GM19023 (cell line): Measurements from ENCODE around the gene DNAH11.

Experiments
- ATAC-seq: cut with Tn5 transposase; IDR thresholded peaks from one replicate; pipeline ENCODE4 v1.9.1; 2021; ENCODE audit warnings: mild to moderate bottlenecking, moderate library complexity; ENCODE audit not compliant: unreplicated experiment

The DNAH11 gene

DNA sequence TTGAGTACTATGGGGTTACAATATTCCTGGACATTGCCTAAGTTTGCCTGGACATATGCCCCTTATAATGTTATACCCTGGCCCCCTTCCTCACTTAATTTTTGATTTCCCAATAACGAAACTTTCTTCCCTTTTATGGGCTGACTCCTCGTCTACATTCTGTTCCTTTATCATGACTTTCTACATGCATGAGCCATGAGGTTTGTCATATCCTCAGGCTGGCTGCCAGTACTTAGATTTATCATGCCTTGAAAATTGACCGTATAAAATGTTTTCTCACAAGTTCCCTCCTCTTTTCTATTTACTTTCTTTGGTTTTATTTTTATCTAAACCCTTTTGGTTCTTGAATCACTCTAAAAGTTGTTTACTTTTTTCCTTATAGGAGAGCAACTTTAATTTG is 4.7 kb downstream of the DNAH11 start:
- ATAC-seq: no peak

- no peak for ATAC-seq
These were observed 5.7 kb downstream of the DNAH11 start for GRCh38 chr7:21548491-21548890.

- no peak for ATAC-seq
These were observed 7.2 kb downstream of the DNAH11 start for GRCh38 chr7:21550076-21550475.

- no peak for ATAC-seq
These were observed 8.1 kb downstream of the DNAH11 start for GRCh38 chr7:21550821-21551531.

GRCh38 chr7:21562385-21562784 is 19.5 kb downstream of the DNAH11 start:
- no peak for ATAC-seq

DNA sequence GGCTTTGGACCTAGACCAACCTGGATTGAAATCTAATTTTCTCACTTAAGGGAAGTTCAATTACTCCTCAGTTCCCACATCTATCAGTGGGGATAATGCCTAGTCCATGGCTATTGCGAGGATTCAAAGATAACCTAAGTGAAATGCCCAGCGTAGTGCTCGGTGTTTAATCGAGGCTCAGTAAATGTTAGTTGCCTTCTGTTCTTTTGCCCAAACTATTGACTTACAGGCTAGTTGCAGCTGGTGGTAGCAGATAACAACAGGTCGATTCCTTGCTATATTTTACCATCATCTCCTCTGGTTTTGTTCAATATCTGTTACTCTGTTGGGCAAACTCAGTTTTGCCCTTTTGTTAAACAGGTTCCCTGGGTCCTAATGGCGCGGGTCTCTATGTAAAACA is 22.8 kb downstream of the DNAH11 start:
- ATAC-seq: no peak

DNA sequence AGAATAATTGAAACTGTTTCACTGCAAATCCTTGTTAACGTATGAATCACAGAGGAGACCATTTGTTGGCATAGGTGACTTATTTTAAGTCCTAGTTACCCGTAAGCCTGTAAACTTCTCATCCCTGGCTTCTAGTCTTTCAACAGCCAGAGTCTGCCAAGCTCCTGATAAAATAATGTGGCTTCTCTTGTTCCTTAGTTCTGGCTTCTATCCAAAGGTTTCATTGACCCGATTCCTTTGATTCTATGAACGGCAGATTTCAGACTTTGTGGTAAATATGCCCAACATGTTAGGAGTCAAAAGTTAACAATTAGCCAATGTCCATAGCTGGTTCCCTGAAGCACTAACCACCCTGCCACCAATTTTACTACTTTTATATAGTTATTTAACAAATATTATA is 23.3 kb downstream of the DNAH11 start:
- ATAC-seq: no peak

DNA sequence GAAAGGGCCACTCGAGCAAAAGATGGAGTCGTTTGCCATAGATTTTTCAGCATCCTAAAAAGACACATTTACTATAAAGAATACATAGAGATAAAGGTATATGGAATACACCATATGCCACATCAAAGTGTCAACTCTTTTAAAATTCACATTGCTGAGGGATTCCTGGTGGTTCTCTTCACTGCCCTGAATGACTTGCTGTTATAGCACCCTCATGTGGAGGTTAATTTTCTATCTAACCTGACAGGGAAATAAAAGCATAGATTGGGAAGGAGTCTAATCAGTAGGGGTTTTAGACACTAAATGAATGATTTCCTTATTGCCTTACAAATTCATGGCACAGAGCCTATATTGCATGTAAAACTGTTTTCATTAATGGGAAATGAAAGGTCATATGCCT is 25.9 kb downstream of the DNAH11 start:
- ATAC-seq: no peak

DNA sequence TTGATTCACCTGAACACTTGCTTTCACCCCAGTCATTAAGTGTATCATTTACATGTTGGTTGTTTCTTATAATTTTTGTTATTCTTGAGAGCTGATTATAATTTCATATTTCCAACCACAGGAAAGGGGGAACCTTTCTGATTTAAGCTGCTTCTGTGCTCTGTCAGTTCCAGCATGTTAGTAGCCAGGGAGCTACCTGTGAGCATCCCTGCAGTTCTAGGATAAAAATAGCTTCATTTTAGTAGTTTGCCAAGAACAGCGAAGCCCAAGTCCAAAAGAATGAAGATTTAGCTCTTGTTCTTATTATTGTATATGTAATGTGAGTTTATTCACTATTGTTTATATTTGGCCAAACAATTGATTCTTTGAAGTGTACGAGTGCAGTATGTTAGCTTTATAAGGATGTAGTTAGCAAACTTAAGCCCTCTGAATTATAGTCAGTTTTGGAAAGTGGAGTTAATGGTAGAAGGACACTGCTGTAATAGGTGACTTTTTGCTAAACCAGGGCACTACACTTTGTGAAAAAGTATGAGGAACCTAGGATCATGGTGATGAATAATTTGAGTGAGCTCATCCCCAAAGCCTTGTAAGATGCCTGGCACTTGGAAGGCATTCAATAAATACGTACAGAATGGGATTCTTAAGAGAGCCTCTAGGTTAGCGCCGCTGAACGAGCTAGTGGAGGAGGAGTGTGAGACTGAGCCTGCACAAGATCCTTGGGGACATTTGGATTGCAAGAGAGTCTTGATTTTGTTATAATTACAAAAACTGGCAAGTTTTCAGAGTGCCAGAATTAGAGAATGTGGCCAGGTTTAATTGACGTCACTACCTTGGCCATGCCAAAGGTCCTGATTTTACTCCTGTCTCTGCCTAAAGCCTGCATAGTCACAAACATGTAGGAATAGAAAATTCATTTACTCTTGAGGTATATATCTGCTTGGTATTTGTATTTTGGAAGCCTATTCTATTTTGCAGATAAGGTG is 29.8 kb downstream of the DNAH11 start:
- ATAC-seq: no peak

- ATAC-seq: no peak
These were observed 36.7 kb downstream of the DNAH11 start for GRCh38 chr7:21579341-21580072.

- ATAC-seq: no peak
These were observed 37.3 kb downstream of the DNAH11 start for GRCh38 chr7:21580073-21580521.

DNA sequence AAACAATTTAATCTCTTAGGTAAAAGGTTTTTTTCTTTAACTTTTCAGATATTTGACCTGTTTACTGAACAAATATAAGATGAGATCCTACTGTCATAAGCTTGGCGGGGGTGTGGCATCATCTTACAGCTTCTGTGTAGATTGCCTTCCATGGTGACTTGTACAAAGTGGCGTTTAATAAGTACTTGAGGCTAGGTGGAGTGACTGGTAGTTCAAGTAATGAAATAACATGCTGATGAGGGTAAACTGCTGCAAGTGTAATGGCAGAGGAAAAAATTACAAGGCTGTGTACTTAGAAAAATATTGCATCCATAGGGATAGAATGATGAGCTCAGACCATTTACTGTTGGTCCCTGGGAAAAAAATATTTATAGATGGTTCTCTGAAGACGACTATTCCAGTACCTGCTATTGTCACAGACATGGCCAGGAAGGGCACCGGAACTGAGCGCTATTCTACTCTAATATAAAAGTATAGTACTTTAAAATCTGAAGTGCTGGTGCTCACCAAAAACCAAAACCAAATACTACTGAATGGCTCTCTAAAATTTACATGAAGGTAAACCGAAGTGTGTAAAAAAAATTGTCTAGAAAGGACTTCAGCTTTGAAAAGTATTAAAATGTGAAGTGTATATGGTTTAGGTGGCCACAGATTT is 42.4 kb downstream of the DNAH11 start:
- no peak for ATAC-seq

DNA sequence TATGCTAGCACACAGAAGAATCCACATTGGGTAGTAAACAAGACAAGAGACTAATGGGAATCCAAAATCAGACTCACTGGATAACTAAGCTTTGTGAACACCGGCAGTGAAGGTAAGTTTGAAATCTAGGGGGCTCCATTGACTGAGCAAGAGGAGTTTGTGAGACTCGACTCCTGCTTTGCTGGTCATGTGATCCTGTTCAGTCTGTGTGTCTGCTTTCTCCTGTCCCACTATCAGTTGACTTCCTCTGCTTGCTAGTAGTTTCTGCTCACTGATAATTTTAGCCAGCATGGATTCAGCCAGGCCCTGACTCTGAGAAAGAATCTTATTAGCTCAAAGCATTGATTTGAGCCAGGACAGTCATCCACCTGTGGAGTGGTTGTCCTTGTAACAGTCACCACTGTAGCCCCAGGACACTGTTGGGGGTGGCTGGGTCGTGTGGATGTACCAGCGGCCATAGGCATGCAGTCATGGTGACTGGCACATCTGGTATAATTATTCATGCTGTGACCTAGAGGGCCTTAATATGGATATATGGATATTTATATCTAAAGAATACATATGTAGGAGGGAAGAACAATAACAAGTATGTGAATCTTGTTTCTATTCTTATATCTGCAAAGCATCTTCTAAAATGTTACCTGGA is 44.4 kb downstream of the DNAH11 start:
- ATAC-seq: no peak

GRCh38 chr7:21596801-21597200 is 54.0 kb downstream of the DNAH11 start:
- no peak for ATAC-seq

- no peak for ATAC-seq
These were observed 60.6 kb downstream of the DNAH11 start for GRCh38 chr7:21603462-21603861.

GRCh38 chr7:21603972-21604749 is 61.3 kb downstream of the DNAH11 start:
- ATAC-seq: no peak

GRCh38 chr7:21605008-21605585 is 62.3 kb downstream of the DNAH11 start:
- ATAC-seq: no peak

DNA sequence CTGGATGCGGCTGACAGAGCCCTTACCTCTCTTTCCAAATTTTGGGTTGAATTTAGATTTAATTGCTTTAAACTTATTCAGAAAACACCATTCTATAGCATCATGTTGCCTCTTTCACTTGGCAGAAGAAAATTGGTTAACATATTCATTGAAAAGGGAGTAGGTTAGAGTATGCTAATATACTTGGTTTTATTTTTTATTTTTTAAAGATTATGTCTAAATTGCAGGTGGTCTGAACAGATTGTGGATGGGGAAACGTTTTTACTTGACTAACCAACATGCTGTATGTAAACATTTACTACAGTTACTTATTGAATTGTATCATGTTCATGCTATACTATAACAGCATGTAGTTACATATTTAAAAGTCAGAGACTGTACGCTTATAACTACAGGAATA is 65.6 kb downstream of the DNAH11 start:
- no peak for ATAC-seq

- no peak for ATAC-seq
These were observed 68.3 kb downstream of the DNAH11 start for GRCh38 chr7:21611129-21611528.
